Measurements from ENCODE around the gene BEND7.
A peak's percentile ranks its signal among the peaks of the same experiment; 100 is the strongest.

The BEND7 gene

GRCh38 chr10:13502380-13502779 is 26.4 kb downstream of the BEND7 start:
- DNase-seq (no peak), ATAC-seq (no peak)
- Mint-ChIP-seq H3K27me3 (peaks cover 21% of the 10 kb centered on the region), H3K27ac (no peak overlapping the region), H3K4me1 (no peaks in the 10 kb centered on the region), H3K9me3 (no peaks in the 10 kb centered on the region), H3K4me3 (no peak overlapping the region)

GRCh38 chr10:13500201-13500600 is 28.6 kb downstream of the BEND7 start:
- Mint-ChIP-seq H3K27ac (no peak overlapping the region), H3K27me3 (peaks cover 22% of the 10 kb centered on the region), H3K4me3 (no peak overlapping the region), H3K9me3 (no peaks in the 10 kb centered on the region), H3K4me1 (no peaks in the 10 kb centered on the region)
- DNase-seq (no peak), ATAC-seq (no peak)

GRCh38 chr10:13499150-13499549 is 29.7 kb downstream of the BEND7 start:
- Mint-ChIP-seq H3K27me3 (peaks cover 22% of the 10 kb centered on the region), H3K9me3 (no peaks in the 10 kb centered on the region), H3K4me3 (no peak overlapping the region)

GRCh38 chr10:13496931-13497330 is 31.9 kb downstream of the BEND7 start:
- DNase-seq = no peak
- H3K4me1 Mint-ChIP-seq = no peaks in the 10 kb centered on the region
- no peak for ATAC-seq
- no peaks in the 10 kb centered on the region for H3K9me3 Mint-ChIP-seq
- no peak overlapping the region for H3K27ac Mint-ChIP-seq
- H3K27me3 Mint-ChIP-seq = peaks cover 12% of the 10 kb centered on the region
- H3K4me3 Mint-ChIP-seq = no peak overlapping the region

More at GRCh38 chr10:13499150-13499549, 29.7 kb downstream of the BEND7 start:
- no peak for DNase-seq
- H3K27ac Mint-ChIP-seq = no peak overlapping the region
- no peak for ATAC-seq
- H3K4me1 Mint-ChIP-seq = no peaks in the 10 kb centered on the region

- no peak for ATAC-seq
- DNase-seq = no peak
- Mint-ChIP-seq H3K27ac (no peak overlapping the region), H3K9me3 (no peaks in the 10 kb centered on the region), H3K27me3 (peaks cover 12% of the 10 kb centered on the region), H3K4me3 (no peak overlapping the region), H3K4me1 (no peaks in the 10 kb centered on the region)
Observed at GRCh38 chr10:13496164-13496563, 32.6 kb downstream of the BEND7 start.

- no peak for ATAC-seq
- H3K9me3 Mint-ChIP-seq = no peaks in the 10 kb centered on the region
- DNase-seq = no peak
- H3K27ac Mint-ChIP-seq = no peak overlapping the region
- no peaks in the 10 kb centered on the region for H3K4me1 Mint-ChIP-seq
- H3K27me3 Mint-ChIP-seq = peaks cover 21% of the 10 kb centered on the region
- H3K4me3 Mint-ChIP-seq = no peak overlapping the region
Observed at GRCh38 chr10:13492493-13493180, 36.2 kb downstream of the BEND7 start.

GRCh38 chr10:13491747-13492360 is 37.0 kb downstream of the BEND7 start:
- no peak for ATAC-seq
- Mint-ChIP-seq H3K27ac (peak overlapping the region in 1 of 2 donors; percentile 34), H3K27me3 (peaks cover 19% of the 10 kb centered on the region), H3K9me3 (no peaks in the 10 kb centered on the region), H3K4me1 (no peaks in the 10 kb centered on the region), H3K4me3 (no peak overlapping the region)
- DNase-seq = no peak

GRCh38 chr10:13490503-13490902 is 38.3 kb downstream of the BEND7 start:
- Mint-ChIP-seq H3K27ac (no peak overlapping the region), H3K4me3 (no peak overlapping the region), H3K4me1 (no peaks in the 10 kb centered on the region), H3K9me3 (no peaks in the 10 kb centered on the region), H3K27me3 (peaks cover 9% of the 10 kb centered on the region)
- no peak for ATAC-seq
- no peak for DNase-seq

GRCh38 chr10:13489035-13489599 is 39.7 kb downstream of the BEND7 start:
- Mint-ChIP-seq H3K4me1 (peaks cover 4% of the 10 kb centered on the region), H3K9me3 (no peaks in the 10 kb centered on the region), H3K4me3 (no peak overlapping the region), H3K27ac (no peak overlapping the region), H3K27me3 (peaks cover 16% of the 10 kb centered on the region)
- DNase-seq (no peak), ATAC-seq (no peak)

- H3K27me3 Mint-ChIP-seq = peaks cover 18% of the 10 kb centered on the region
- peaks cover 11% of the 10 kb centered on the region for H3K4me1 Mint-ChIP-seq
- no peak for ATAC-seq
- H3K27ac Mint-ChIP-seq = no peak overlapping the region
- H3K9me3 Mint-ChIP-seq = no peaks in the 10 kb centered on the region
- no peak for DNase-seq
- H3K4me3 Mint-ChIP-seq = no peak overlapping the region
Observed at GRCh38 chr10:13485623-13486022, 43.2 kb downstream of the BEND7 start.

GRCh38 chr10:13483951-13484350 is 44.9 kb downstream of the BEND7 start:
- H3K9me3 Mint-ChIP-seq = no peaks in the 10 kb centered on the region
- H3K27ac Mint-ChIP-seq = peak overlapping the region in 1 of 2 donors; percentile 25
- H3K4me1 Mint-ChIP-seq = peaks cover 11% of the 10 kb centered on the region
- no peak for DNase-seq
- H3K27me3 Mint-ChIP-seq = peaks cover 20% of the 10 kb centered on the region
- no peak overlapping the region for H3K4me3 Mint-ChIP-seq
- ATAC-seq = no peak

- ATAC-seq (no peak), DNase-seq (no peak)
- Mint-ChIP-seq H3K27ac (no peak overlapping the region), H3K4me1 (peaks cover 11% of the 10 kb centered on the region), H3K4me3 (no peak overlapping the region), H3K9me3 (no peaks in the 10 kb centered on the region), H3K27me3 (peaks cover 21% of the 10 kb centered on the region)
Observed at GRCh38 chr10:13483073-13483472, 45.7 kb downstream of the BEND7 start.

- DNase-seq (no peak), ATAC-seq (no peak)
- Mint-ChIP-seq H3K27me3 (peaks cover 28% of the 10 kb centered on the region), H3K27ac (peak overlapping the region in 1 of 2 donors; percentile 66), H3K4me3 (no peak overlapping the region), H3K4me1 (peaks cover 11% of the 10 kb centered on the region), H3K9me3 (no peaks in the 10 kb centered on the region)
Observed at GRCh38 chr10:13481690-13482089, 47.1 kb downstream of the BEND7 start.

GRCh38 chr10:13475124-13475523 is 53.7 kb downstream of the BEND7 start:
- no peak overlapping the region for H3K27ac Mint-ChIP-seq
- H3K4me1 Mint-ChIP-seq = no peaks in the 10 kb centered on the region
- no peak overlapping the region for H3K4me3 Mint-ChIP-seq
- ATAC-seq (no peak), DNase-seq (no peak)
- H3K27me3 Mint-ChIP-seq = peaks cover 13% of the 10 kb centered on the region
- H3K9me3 Mint-ChIP-seq = no peaks in the 10 kb centered on the region

GRCh38 chr10:13473986-13474385 is 54.8 kb downstream of the BEND7 start:
- no peak overlapping the region for H3K27ac Mint-ChIP-seq

GRCh38 chr10:13472359-13472758 is 56.5 kb downstream of the BEND7 start:
- Mint-ChIP-seq H3K4me3 (no peak overlapping the region), H3K27ac (no peak overlapping the region), H3K9me3 (no peaks in the 10 kb centered on the region), H3K4me1 (no peaks in the 10 kb centered on the region), H3K27me3 (peaks cover under 1% of the 10 kb centered on the region)
- DNase-seq = no peak
- no peak for ATAC-seq

More at GRCh38 chr10:13473986-13474385, 54.8 kb downstream of the BEND7 start:
- no peaks in the 10 kb centered on the region for H3K9me3 Mint-ChIP-seq
- no peaks in the 10 kb centered on the region for H3K4me1 Mint-ChIP-seq
- no peak for ATAC-seq
- no peak overlapping the region for H3K4me3 Mint-ChIP-seq
- DNase-seq = no peak
- H3K27me3 Mint-ChIP-seq = peaks cover 8% of the 10 kb centered on the region

Data from stimulated activated naive CD8-positive, alpha-beta T cell treated with anti-CD3 and anti-CD28 coated beads, Interleukin-15, amount 100 ng/mL, for 72 hours (primary cell).